Measurements from ENCODE around the gene ZNF821.

GRCh38 chr16:71840052-71840451, 43.9 kb downstream of the ZNF821 start:
- TF ChIP-seq CTCF (IDR thresholded peaks at IDR 0.05) (no peak), POLR2A (IDR thresholded peaks at IDR 0.05) (no peak)

Data from vagina (tissue), 2 donors.